GM10248 (cell line): ENCODE measurements around the gene EXOC3L4.

Source experiments
- CTCF ChIA-PET: fragments of 300-600 bp; sonication (Branson Sonifier 250); formaldehyde crosslinking; extraction: SDS; loops from one replicate; lab custom pipeline; 2021; ENCODE audit warnings: antibody characterized with exemption; lab: Yijun Ruan, JAX
- POLR2A ChIA-PET: fragments of 350-650 bp; sonication (Branson Sonifier 250); formaldehyde crosslinking; extraction: SDS; loops from one replicate; lab custom pipeline; 2020; ENCODE audit warnings: antibody characterized with exemption; lab: Yijun Ruan, JAX
- DNase-seq: peaks from one replicate; pipeline ENCODE4 v3.0.0; 2012; ENCODE audit errors: extremely low spot score
- CTCF ChIP-seq: IDR thresholded peaks from 2 replicates; pipeline ENCODE4 v1.5.1; 2012; ENCODE audit warnings: mild to moderate bottlenecking, low read depth; ENCODE audit errors: extremely low read depth, missing control alignments, control extremely low read depth

Gene EXOC3L4

GRCh38 chr14:103084021-103084919, 10.3 kb upstream of the EXOC3L4 start, which contains the start of gene LBHD2:
TSS of gene LBHD2 (plus strand) at chr14:103084210. CDS start at chr14:103086013, 1,803 bp downstream.
- TF ChIP-seq CTCF: no peak
- POLR2A ChIA-PET: no interaction called here
- CTCF ChIA-PET: interaction anchor here (2.6 to 3.0 kb wide), 2 partner anchors 9 to 21 kb away, joined by 9 to 11 read pairs; no protein-coding TSS in a partner anchor
- no peak for DNase-seq

GRCh38 chr14:103085106-103086091, 9.1 kb upstream of the EXOC3L4 start:
- CTCF ChIA-PET: interaction anchor here (2.2 to 3.0 kb wide), 3 partner anchors 11 to 20 kb away, joined by 9 to 16 read pairs (median 11); no protein-coding TSS in a partner anchor
- no peak for DNase-seq
- TF ChIP-seq CTCF: no peak
- POLR2A ChIA-PET: no interaction called here

GRCh38 chr14:103086771-103087342, 7.7 kb upstream of the EXOC3L4 start:
- TF ChIP-seq CTCF: no peak
- CTCF ChIA-PET: interaction anchor here (1.0 to 2.5 kb wide), 5 partner anchors 8 to 18 kb away, joined by 3 to 16 read pairs (median 8); no protein-coding TSS in a partner anchor
- no peak for DNase-seq
- POLR2A ChIA-PET: interaction anchor here (0.6 kb wide), 1 partner anchor 725 kb away, joined by 3 read pairs; no protein-coding TSS in a partner anchor

- POLR2A ChIA-PET: no interaction called here
- no peak for DNase-seq
- CTCF ChIA-PET: interaction anchor here (1.0 to 2.5 kb wide), 5 partner anchors 9 to 18 kb away, joined by 3 to 16 read pairs (median 8); no protein-coding TSS in a partner anchor
- no peak for TF ChIP-seq CTCF
Measured at GRCh38 chr14:103087343-103087835, 7.1 kb upstream of the EXOC3L4 start.

- ChIA-PET CTCF (interaction anchor here (3.7 to 4.5 kb wide), 2 partner anchors 15 to 17 kb away, joined by 15 to 36 read pairs; no protein-coding TSS in a partner anchor), POLR2A (interaction anchor here (0.7 kb wide), 1 partner anchor 658 kb away, joined by 4 read pairs; no protein-coding TSS in a partner anchor)
- no peak for TF ChIP-seq CTCF
- no peak for DNase-seq
Measured at GRCh38 chr14:103088921-103089320, 5.6 kb upstream of the EXOC3L4 start.
